Aorta (tissue), 5 donors: ENCODE results near the gene NUP210L. TPM values are rescaled to one million over a fixed set of nuclear protein-coding genes. Genes with fewer than 3 reads are reported as not detected.
"Not testable (repeated sequence)": the region's sequence is repeated elsewhere in the genome, so short reads cannot be mapped to it uniquely, and the experiment has no call there.

Source experiments
- ATAC-seq: fragments of 200-7000 bp; cut with Tn5 transposase; one replicate; pipeline ENCODE4 v1.9.1; 2022; ENCODE audit warnings: moderate library complexity; ENCODE audit not compliant: low FRiP score
- DNase-seq, 2 donors: peaks; one replicate each; pipeline ENCODE4 v3.0.0-alpha.2; 2020
- H3K27ac ChIP-seq, 2 donors: one replicate each; pipeline ENCODE4 v1.5.1; 2013; ENCODE audit warnings: low read length in 2 of 2, mild to moderate bottlenecking in 2 of 2, moderate library complexity in 2 of 2, control low read depth in 1 of 2, inconsistent platforms in 1 of 2, low read depth in 1 of 2
- H3K27me3 ChIP-seq, 2 donors: one replicate each; pipeline ENCODE4 v1.6.1; 2013; ENCODE audit warnings: control low read depth in 1 of 2, low read length in 1 of 2, mild to moderate bottlenecking in 1 of 2, moderate library complexity in 1 of 2; ENCODE audit not compliant: insufficient read depth in 2 of 2, control insufficient read depth in 1 of 2
- H3K36me3 ChIP-seq, 2 donors: one replicate each; pipeline ENCODE4 v1.6.1; 2013; ENCODE audit warnings: control low read depth in 1 of 2, low read length in 1 of 2, mild to moderate bottlenecking in 1 of 2; ENCODE audit not compliant: insufficient read depth in 2 of 2, control insufficient read depth in 1 of 2
- H3K4me1 ChIP-seq, 2 donors: one replicate each; pipeline ENCODE4 v1.6.1; 2013; ENCODE audit warnings: low read length in 2 of 2, control low read depth in 1 of 2, mild to moderate bottlenecking in 1 of 2, moderate library complexity in 1 of 2; ENCODE audit not compliant: insufficient read depth in 2 of 2, control insufficient read depth in 1 of 2
- H3K4me3 ChIP-seq, 2 donors: one replicate each; pipeline ENCODE4 v1.5.1; 2013; ENCODE audit warnings: low read length in 2 of 2, control low read depth in 1 of 2, mild to moderate bottlenecking in 1 of 2
- H3K9me3 ChIP-seq: one replicate; pipeline ENCODE4 v1.6.1; 2013; ENCODE audit warnings: mild to moderate bottlenecking, low read length; ENCODE audit not compliant: control insufficient read depth
- WGBS, 2 donors: extraction: QIAGEN DNeasy Blood & Tissue Kit; methylation state at CpG; one replicate each; pipeline ENCODE4 v1.1.7; 2013; 5-methylcytosine and 5-hydroxymethylcytosine counted together
- intact Hi-C, 2 donors: fragments of 100-400 bp; cut with DNase I; formaldehyde crosslinking; loops; one replicate each; pipeline versions ENCODE4 v1.14.2 to v1.15.0; 2022
- polyA plus RNA-seq, 2 donors: library from polyadenylated mRNA; stranded (reverse); fragments of 200-250 nt; gene quantifications; one replicate each; pipeline ENCODE4 v1.2.3, GENCODE V29; 2013
- total RNA-seq, 2 donors: library from RNA; stranded (reverse); fragmentation: NEBNext Ultra II Directional; extraction: Animal tissue kit (Norgen Biotek cat#: 25700); gene quantifications; one replicate each; pipeline ENCODE4 v1.2.1, GENCODE V29; 2021
- donor health status: healthy with polysubstance abuse.
- donor health status: Bipolar disorder and iron deficiency.
- donor health status: DM: no; HTN: no; CAD: no.
- donor health status: DM: no; HTN: no; CAD: no.
- donor health status: DM: yes; HTN: yes; CAD: no.

NUP210L gene
- total and polyA plus RNA-seq, 4 donors: 0.12 to 0.16 (median 0.15) TPM; not detected in 1

GRCh38 chr1:153985941-153986761 lies 168.7 kb downstream of the NUP210L start, which contains the start of gene RAB13:
RAB13 (minus strand) TSS chr1:153986339; CDS start chr1:153986236, 103 bp downstream.
- no peaks in the 10 kb centered on the region for H3K27me3 ChIP-seq
- H3K27ac ChIP-seq: peak within 1 kb of the TSS; percentile 70 to 94
- no peaks in the 10 kb centered on the region for H3K9me3 ChIP-seq
- ATAC-seq (peak; percentile 92), DNase-seq (peak; percentile 93 to 95)
- H3K4me3 ChIP-seq: peak within 1 kb of the TSS; percentile 90 to 94
- intact Hi-C loops: loop anchor here (2.0 to 10.0 kb wide), 7 partner anchors 61 to 631 kb away; partner anchors contain the start of genes GATAD2B (in 2 of the 2), ILF2 (in 1 of the 2), NPR1 (in 1 of the 2) and S100A9 (in 1 of the 2)
- H3K4me1 ChIP-seq: peaks cover 0 to 3% of the 10 kb centered on the region in 2 donors
- WGBS, 2 donors: 0 to 2% methylated on average over 21 to 32 of the region's 32 CpGs
- no peaks in the 10 kb centered on the region for H3K36me3 ChIP-seq

DNA sequence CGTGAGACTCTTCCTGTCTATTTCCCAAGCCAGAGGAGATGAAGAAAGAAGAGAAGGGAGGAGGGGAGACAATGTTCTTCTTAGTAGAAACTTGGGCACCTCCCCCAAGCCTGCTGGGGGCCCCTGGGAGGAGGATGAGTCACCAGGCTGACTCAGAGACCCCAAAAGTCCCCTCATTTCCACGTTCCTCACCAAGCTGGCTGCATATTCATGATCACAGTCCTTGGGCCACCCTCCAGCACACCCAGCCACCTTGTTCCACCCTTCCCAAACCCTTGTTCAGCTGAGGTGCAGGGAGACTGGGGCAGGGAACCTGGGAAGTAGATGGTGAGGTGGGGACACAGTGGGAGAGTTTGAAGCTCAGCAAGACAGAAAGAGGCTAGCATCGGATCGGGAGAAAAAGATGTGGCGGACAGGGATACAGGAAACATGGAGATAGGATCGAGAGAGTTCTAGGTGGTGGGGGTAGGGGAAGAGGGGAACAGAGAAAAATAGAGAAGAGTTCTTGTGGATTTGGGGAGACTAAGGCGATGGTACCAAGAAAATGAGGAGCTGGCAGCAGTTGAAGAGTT lies 169.4 kb downstream of the NUP210L start:
- Histone ChIP-seq H3K9me3 (no peaks in the 10 kb centered on the region), H3K27me3 (no peaks in the 10 kb centered on the region), H3K36me3 (no peaks in the 10 kb centered on the region), H3K4me3 (peak overlapping the region; percentile 90 to 94), H3K4me1 (peaks cover 0 to 3% of the 10 kb centered on the region in 2 donors), H3K27ac (peak overlapping the region; percentile 21 to 94)
- 1 to 4% methylated on average over 7 of the region's 7 CpGs for WGBS, 2 donors
- ATAC-seq: peak; percentile 62
- intact Hi-C loops: loop anchor here (5.0 to 10.0 kb wide), 5 partner anchors 61 to 631 kb away; partner anchors contain the start of genes GATAD2B (in 1 of the 2), ILF2 (in 1 of the 2), NPR1 (in 1 of the 2) and S100A9 (in 1 of the 2)
- peak; percentile 66 to 86 for DNase-seq

DNA sequence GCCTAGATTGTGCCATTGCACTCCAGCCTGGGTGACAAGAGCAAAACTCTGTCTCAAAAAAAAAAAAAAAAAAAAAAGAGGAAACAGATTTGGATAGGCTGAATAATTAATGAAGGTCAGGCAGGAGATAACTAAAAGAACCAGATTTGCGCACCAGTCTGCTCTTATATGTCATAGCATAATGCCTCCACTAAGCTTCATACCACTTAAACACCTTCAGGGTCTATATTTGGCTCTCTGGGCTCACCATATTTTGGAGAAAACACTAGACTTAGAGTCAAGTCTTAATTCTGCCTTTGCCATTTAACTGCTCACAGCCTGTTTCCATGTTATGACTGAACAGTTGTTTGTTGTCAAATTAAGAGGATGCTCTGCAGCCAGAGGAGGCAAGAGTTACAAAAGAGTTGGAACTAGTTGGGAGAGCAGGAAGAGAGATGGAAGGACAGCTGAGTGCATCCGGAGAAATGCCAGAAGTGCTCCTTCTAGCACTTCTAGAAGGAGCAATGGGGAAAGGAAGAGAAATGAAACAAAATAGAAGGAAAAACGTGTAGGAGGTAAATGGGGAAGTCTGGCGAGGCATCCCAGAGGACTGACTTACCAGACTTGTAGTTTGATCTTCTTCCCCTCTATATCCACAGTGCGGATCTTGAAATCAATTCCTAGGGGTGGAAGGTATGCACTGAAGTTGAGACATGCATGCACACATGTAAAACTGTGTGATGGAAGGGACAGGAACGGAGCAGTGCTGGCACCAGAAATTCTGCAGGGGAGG lies 170.6 kb downstream of the NUP210L start:
- Histone ChIP-seq H3K36me3 (no peaks in the 10 kb centered on the region), H3K9me3 (no peaks in the 10 kb centered on the region), H3K27me3 (no peaks in the 10 kb centered on the region), H3K27ac (no peak overlapping the region), H3K4me1 (peaks cover 0 to 3% of the 10 kb centered on the region in 2 donors), H3K4me3 (no peak overlapping the region)
- ATAC-seq (no peak), DNase-seq (no peak)
- intact Hi-C loops: loop anchor here in 1 of 2 donors (5.0 to 10.0 kb wide), 3 partner anchors 37 to 630 kb away; partner anchors contain the start of genes DENND4B, GATAD2B and S100A9
- WGBS, 2 donors: 45 to 54% methylated on average over 6 of the region's 6 CpGs

DNA sequence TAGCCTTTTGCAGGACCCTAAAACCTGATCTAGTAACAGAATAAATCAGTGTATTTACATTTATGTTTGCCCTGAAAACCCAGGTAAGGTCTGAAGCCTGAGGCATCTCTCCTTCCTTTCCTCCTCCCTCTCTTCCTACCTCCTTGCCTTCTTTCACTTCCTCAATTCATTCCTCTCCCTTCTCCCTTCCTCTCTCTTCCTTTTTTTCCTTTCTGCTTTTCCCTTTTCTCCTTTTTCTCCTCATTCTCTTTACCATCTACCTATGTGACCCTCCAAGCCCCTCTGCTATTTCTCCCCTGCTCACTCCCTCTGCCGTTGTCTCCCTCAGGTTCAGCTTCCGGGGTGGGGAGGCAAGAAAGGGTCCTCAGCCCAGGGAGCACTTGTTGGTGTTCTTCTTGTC lies 173.1 kb downstream of the NUP210L start:
- H3K27me3 ChIP-seq, DNase-seq, H3K4me3 ChIP-seq, H3K27ac ChIP-seq, H3K9me3 ChIP-seq, ATAC-seq, H3K36me3 ChIP-seq, H3K4me1 ChIP-seq: not testable (repeated sequence)
- WGBS, 2 donors: 84 to 89% methylated on average over 2 of the region's 2 CpGs
- intact Hi-C loops: loop anchor here in 1 of 2 donors (5.0 to 10.0 kb wide), 3 partner anchors 34 to 627 kb away; partner anchors contain the start of genes DENND4B, GATAD2B and S100A9

- DNase-seq: peak; percentile 9 to 17
- H3K4me1 ChIP-seq, H3K36me3 ChIP-seq, H3K9me3 ChIP-seq, H3K27me3 ChIP-seq, intact Hi-C loops, ATAC-seq, H3K27ac ChIP-seq, H3K4me3 ChIP-seq: not testable (repeated sequence)
- WGBS, 2 donors: 83 to 87% methylated on average over 12 of the region's 12 CpGs
Observed at GRCh38 chr1:153979091-153979490, 175.8 kb downstream of the NUP210L start.

DNA sequence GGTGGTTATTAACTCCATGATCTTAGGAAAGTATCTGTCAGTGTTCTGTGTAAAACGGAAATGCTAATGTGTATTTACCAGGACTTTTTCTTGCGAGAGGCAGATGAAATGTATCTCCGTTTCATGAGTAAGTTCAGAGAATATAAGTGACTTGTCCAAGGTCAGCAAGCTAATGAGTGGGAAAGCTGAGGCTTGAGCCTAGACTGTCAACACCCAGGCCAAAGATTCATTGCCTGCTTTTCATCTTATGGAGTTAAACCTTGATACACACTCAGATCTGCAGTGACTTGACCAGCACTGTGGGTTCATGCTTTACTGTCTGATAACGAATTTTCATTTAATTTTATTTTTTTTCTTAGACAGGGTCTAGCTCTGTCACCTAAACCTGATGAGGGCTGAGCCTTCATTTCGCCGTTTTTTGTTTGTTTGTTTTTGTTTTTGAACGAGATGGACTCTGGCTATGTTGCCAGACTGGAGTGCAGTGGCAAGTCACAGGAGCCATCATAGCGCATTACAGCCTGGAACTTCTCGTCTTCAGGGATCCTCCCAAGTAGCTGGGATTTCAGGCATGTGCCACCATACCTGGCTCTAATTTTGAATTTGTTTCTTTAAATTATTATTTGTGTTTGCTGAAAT lies 176.5 kb downstream of the NUP210L start:
- H3K9me3 ChIP-seq: no peaks in the 10 kb centered on the region
- 58 to 62% methylated on average over 9 of the region's 9 CpGs for WGBS, 2 donors
- H3K4me3 ChIP-seq: peak overlapping the region; percentile 70 to 83
- no peaks in the 10 kb centered on the region for H3K4me1 ChIP-seq
- intact Hi-C loops: no loop called here
- H3K27me3 ChIP-seq: no peaks in the 10 kb centered on the region
- no peak for ATAC-seq
- H3K36me3 ChIP-seq: peaks cover 0 to 2% of the 10 kb centered on the region in 2 donors
- H3K27ac ChIP-seq: no peak overlapping the region
- no peak for DNase-seq

- Histone ChIP-seq H3K9me3 (no peaks in the 10 kb centered on the region), H3K36me3 (peaks cover 0 to 2% of the 10 kb centered on the region in 2 donors), H3K4me3 (peak within 1 kb of the TSS; percentile 70 to 83), H3K4me1 (no peaks in the 10 kb centered on the region), H3K27me3 (no peaks in the 10 kb centered on the region), H3K27ac (peak within 1 kb of the TSS in 1 of 2 donors; percentile 77)
- DNase-seq: peak; percentile 94 to 96
- 0% methylated on average over 67 to 75 of the region's 75 CpGs for WGBS, 2 donors
- peak; percentile 95 for ATAC-seq
- intact Hi-C loops: no loop called here
Observed at GRCh38 chr1:153977250-153978240, 177.3 kb downstream of the NUP210L start, which contains the start of gene JTB. JTB (minus strand) TSS chr1:153977674; CDS start chr1:153977252, 422 bp downstream.
